Measurements from ENCODE around the gene PTPRN2.
A peak's percentile ranks its signal among the peaks of the same experiment; 100 is the strongest.
"Not testable (repeated sequence)": the region's sequence is repeated elsewhere in the genome, so short reads cannot be mapped to it uniquely, and the experiment has no call there.

PTPRN2 gene

GRCh38 chr7:158285383-158285770 is 302.2 kb downstream of the PTPRN2 start:
- DNase-seq = no peak

DNA sequence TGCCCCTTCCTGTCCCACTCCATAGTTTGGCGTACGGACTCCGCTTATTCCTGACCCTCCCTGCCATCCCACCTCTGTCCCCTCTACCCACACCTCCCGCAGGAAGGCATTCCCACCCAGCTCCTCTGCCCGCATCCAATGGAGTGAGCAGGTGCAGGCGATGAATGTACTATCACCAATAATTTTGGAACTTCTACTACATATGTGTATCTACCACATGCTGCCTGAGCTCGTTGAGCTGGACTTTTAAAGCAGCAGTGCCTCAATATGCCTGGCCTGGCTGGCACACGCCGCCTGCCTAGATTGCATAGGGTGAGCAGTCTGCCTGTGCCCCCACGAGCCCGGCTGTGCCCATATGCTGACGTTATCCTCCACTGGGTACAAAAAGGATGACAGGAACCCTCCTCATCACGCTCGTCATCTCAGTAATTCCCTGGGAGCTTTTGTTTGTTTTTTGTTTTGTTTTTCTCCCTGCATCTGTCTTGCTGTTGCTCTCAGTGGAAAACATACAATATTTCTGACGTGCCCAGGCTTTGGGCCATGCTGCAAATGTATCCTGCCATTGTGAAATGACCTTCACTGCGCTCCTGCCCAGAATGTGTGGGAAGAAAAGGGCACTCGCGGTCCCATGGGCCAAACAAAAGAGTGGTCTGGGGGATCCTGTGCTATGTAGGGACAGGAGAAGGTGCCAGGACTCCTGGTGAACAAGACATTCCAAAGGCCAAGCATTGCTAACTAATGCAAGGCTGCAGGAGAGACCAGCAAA is 302.8 kb downstream of the PTPRN2 start:
- no peak for DNase-seq

DNA sequence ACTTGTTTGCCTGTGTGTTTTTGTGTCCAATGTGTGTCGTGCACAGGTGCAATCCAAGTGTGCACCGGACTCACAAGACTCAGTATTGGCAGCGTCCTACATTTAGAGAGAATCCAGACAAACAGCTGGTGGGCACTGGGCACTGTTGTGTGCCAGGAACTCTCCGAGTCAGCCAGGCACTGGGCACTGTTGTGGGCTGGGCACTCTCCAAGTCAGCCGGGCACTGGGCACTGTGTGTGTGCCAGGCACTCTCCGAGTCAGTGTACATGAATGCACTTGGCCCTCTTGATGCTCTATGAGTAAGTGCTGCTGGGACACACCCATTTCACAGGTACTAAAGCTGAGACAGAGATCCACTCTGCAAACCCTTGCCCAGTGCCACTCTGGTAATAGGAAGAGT is 303.5 kb downstream of the PTPRN2 start:
- DNase-seq = no peak

GRCh38 chr7:158283016-158283974 is 304.3 kb downstream of the PTPRN2 start:
- DNase-seq = no peak

DNA sequence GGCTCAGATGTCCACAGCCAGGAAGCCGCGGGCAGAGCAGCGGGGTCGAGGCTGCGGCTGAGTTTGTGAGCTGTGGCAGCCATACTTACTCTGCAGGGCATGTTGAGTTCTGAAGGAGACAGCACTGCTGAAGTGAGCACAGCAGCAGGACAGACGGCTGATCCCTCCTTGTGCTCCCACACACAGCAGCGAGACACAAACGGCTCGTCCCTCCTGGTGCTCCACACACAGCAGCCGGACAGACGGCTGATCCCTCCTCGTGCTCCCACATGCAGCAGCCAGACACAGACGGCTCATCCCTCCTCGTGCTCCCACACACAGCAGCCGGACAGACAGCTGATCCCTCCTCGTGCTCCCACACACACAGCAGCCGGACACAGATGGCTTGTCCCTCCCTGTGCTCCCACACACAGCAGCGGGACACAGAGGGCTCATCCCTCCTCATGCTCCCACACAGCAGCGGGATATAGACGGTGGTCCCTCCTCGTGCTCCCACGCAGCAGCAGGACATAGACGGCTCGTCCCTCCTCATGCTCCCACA is 305.1 kb downstream of the PTPRN2 start:
- DNase-seq = peak in 1 of 2 donors; percentile 6

DNA sequence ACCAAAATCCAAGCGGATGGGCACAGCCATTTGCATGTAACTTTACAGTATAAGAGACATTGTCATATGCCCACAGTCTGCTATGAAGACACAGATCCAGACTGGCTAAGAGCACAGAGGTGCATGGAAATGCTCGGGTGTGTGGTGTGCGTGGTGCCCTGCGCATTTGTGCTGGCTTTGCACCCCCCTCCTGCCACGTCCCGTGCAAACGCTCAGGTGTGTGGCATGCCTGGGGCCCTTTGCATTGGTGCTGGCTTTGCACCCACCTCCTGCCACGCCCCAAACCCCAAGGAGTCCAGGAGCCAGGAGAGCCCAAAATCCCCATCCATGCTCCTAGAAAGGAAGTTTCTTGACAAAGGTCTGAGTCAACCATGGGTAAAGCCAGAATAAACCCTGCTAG is 306.2 kb downstream of the PTPRN2 start:
- DNase-seq = no peak

GRCh38 chr7:158280448-158281144 is 307.0 kb downstream of the PTPRN2 start:
- peak in 1 of 2 donors; percentile 5 for DNase-seq

DNA sequence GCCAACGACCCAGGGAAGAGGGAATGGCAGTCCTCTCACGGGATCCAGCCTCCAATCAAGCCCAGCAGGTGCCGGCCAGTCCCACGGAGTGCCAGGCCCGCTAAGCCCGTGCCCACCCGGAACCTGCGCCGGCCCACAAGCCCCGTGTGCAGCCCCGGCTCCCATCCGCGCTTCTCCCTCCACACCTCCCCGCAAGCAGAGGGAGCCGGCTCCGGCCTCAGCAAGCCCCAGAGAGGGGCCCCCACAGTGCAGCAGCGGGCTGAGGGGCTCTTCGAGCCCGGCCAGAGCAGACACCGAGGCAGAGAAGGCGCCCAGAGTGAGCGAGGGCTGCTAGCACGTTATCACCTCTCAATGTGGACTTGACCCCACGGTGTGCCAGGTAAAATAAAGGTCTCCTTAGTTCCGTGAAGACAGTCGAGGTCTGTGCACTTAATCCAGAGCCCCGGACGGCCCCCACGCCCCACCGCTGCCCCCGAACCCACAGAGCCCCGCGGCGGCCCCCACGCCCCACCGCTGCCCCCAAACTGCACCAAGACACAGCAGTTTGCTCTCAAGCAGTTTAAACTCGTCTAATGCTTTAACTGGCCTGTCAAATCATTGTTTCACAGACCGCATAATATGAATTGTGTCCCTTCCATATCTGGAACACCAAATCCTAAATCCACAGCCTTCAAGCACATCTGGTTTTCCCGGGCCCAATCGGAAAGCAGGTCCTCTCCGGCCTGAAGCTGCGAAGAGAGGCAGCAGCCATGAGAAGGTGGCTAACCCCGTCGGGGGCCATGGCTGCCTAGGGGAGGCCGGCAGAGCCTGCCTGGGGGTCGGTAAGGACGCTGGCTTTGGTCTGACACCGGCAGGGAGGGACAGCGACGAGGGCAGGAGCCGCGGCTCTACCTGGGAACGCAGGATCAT is 307.8 kb downstream of the PTPRN2 start:
- DNase-seq = peak in 1 of 2 donors; percentile 3

- DNase-seq = peak in 1 of 2 donors; percentile 7
Observed at GRCh38 chr7:158278745-158279320, 308.8 kb downstream of the PTPRN2 start.

GRCh38 chr7:158277219-158278141 is 310.1 kb downstream of the PTPRN2 start:
- no peak for DNase-seq

- DNase-seq = no peak
Observed at GRCh38 chr7:158276414-158277218, 311.0 kb downstream of the PTPRN2 start.

GRCh38 chr7:158275711-158276413 is 311.8 kb downstream of the PTPRN2 start:
- DNase-seq = no peak

- DNase-seq = no peak
Observed at GRCh38 chr7:158274996-158275395, 312.6 kb downstream of the PTPRN2 start.

DNA sequence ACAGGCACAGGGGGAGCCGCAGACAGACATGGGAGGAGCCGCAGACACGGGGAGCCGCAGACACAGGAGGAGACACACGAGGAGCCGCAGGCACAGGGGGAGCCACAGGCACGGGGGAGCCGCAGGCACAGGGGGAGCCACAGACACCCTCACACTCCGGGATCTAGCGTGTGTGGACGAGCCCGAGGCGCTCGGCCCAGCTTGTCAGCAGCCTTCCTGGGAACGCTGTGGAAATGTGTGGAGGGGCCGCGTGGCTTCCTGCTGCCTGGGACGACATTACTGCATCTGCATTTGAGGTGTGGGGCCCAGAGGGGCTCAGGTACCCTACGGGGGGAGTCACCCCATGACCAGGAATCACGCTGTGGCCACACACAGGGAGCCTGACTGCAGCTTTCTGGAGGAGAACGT is 313.2 kb downstream of the PTPRN2 start:
- DNase-seq = no peak

- DNase-seq = not testable (repeated sequence)
Observed at GRCh38 chr7:158273756-158274342, 313.8 kb downstream of the PTPRN2 start.

DNA sequence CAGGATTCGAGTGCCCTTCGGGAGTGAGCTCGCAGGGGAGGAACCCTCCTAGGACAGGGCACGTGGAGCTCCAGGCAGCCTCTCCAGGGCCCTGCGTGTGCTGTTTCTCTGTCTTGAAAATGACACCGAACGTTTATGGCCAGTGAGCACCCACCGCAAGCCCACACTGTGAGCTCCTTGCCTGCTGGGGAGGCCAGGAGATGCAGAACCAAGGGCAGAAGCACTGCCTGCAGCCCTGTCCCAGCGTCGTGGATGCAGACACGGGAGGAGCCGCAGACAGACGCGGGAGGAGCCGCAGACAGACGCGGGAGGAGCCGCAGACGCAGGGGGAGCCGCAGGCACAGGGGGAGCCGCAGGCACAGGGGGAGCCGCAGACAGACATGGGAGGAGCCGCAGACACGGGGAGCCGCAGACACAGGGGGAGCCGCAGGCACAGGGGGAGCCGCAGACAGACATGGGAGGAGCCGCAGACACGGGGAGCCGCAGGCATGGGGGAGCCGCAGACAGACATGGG is 314.4 kb downstream of the PTPRN2 start:
- no peak for DNase-seq

DNA sequence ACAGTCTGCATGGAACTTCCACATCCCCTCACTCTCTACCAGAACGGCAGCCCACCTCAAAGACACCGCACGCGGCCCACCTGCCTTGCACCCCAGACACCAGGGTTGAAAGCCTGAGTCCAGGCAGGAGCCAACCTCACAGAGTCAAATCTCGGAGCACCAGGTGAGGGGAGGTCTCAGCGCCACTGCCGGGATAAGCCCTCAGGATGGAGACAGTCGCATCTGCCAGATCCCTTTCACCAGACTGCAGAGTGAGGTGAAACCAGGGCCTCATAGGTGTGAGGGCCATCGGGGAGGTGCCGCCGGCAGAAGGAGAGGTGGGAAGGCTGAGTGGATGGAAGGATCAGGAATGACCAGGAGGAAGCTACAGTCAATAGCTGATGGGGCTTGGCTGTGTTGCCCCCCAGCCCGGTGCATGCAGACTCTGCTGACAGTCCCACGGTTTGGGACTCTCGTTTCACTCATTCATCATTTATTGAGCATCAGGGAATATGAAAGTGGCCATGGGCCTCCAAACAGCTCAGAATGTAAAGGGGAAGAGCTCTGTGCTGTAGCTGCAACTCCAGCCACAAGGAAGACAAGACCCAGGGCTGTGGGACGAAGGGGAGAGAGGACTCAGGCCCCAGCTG is 315.0 kb downstream of the PTPRN2 start:
- no peak for DNase-seq

DNA sequence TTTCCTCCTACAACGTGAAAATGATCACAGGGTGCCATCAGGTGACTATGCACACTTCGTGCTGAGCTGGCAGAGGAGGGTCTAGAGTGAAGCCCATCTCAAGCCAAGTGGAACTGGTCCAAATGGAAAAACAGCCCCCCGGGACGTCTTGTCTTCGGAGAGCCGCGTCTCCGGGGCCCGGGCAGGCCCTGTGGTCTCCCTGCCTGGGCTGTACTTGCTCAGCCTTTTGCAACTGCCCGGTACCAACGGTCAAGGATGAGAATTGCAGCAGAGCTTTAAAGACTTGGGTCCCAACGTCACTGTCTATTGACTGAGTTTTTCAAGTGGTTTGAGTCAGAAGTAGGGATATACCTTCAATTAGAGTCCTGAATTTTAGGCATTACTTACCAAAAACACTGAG is 315.5 kb downstream of the PTPRN2 start:
- no peak for DNase-seq
